Gastrocnemius medialis (tissue), 4 donors: ENCODE measurements around the gene ATIC. TPM values are rescaled to one million over a fixed set of nuclear protein-coding genes. Genes with fewer than 3 reads are reported as not detected.

Experiments
- ATAC-seq, 2 donors: fragments of 150-250 bp; one replicate each; pipeline ENCODE4 v1.9.1; 2016
- DNase-seq, 2 donors: peaks; one replicate each; pipeline ENCODE4 v3.0.0-alpha.2; 2019
- H3K27ac ChIP-seq, 4 donors: fragments of 200-600 bp; sonication (generic); 1 replicate in 1 of 4; 2 replicates in 3 of 4; pipeline ENCODE4 v1.5.1; 2016 to 2018; ENCODE audit warnings: mild to moderate bottlenecking in 2 of 4, moderate library complexity in 1 of 4
- H3K27me3 ChIP-seq, 3 donors: fragments of 200-600 bp; sonication (generic) in 2 of 3; 1 replicate in 1 of 3; 2 replicates in 2 of 3; pipeline versions ENCODE4 v1.5.1 to v1.6.0; 2016 to 2019; ENCODE audit warnings: mild to moderate bottlenecking in 1 of 3, moderate library complexity in 1 of 3
- H3K36me3 ChIP-seq, 2 donors: fragments of 200-600 bp; sonication (generic) in 1 of 2; one replicate each; pipeline ENCODE4 v1.5.1; 2017 to 2018
- H3K4me1 ChIP-seq, 2 donors: fragments of 200-600 bp; sonication (generic) in 1 of 2; one replicate each; pipeline ENCODE4 v1.5.1; 2016 to 2017; ENCODE audit warnings: mild to moderate bottlenecking in 2 of 2
- H3K4me3 ChIP-seq, 4 donors: fragments of 200-600 bp; sonication (generic) in 3 of 4; 1 replicate in 1 of 4; 2 replicates in 3 of 4; pipeline ENCODE4 v1.5.1; 2016 to 2019; ENCODE audit warnings: mild to moderate bottlenecking in 2 of 4
- H3K9me3 ChIP-seq, 3 donors: fragments of 200-600 bp; sonication (generic) in 2 of 3; 1 replicate in 1 of 3; 2 replicates in 2 of 3; pipeline ENCODE4 v1.5.1; 2016 to 2019
- POLR2A ChIP-seq, 2 donors: fragments of 450-650 bp; IDR thresholded peaks; one replicate each; pipeline ENCODE4 v1.6.1; 2017; ENCODE audit warnings: antibody characterized with exemption in 2 of 2, mild to moderate bottlenecking in 2 of 2, moderate library complexity in 2 of 2
- in situ Hi-C, 4 donors: fragments of 200-750 bp; cut with MboI; loops; one replicate each; pipeline versions ENCODE4 v1.15.0 to v1.8.0; 2017; ENCODE audit warnings: low sequenced_read_pairs in 4 of 4
- intact Hi-C: fragments of 100-400 bp; cut with DNase I; formaldehyde crosslinking; loops from one replicate; pipeline ENCODE4 v1.15.1; 2023; ENCODE audit warnings: low total_unique reads
- total RNA-seq, 4 donors: library from RNA; depleted of rRNA; stranded (reverse); fragments of >200 nt; gene quantifications; one replicate each; pipeline versions ENCODE4 v1.1.0 to v1.2.3, GENCODE V29; 2016
- TF ChIP-seq, protein P1 (sequence below), 5 experiments: fragments of 450-650 bp in 3 of 5; fragments of 200-600 bp in 2 of 5; sonication (generic) in 2 of 5; IDR thresholded peaks in 4 of 5; conservative IDR thresholded peaks in 1 of 5; 1 replicate in 4 of 5; 2 replicates in 1 of 5; pipeline ENCODE4 v1.5.1; 2016 to 2019; ENCODE audit warnings: antibody characterized with exemption in 5 of 5, mild to moderate bottlenecking in 3 of 5, moderate library complexity in 3 of 5

ATIC gene
- total RNA-seq, 4 donors from 2014 or later = 16.9 to 46.9 (median 41.8) TPM

DNA sequence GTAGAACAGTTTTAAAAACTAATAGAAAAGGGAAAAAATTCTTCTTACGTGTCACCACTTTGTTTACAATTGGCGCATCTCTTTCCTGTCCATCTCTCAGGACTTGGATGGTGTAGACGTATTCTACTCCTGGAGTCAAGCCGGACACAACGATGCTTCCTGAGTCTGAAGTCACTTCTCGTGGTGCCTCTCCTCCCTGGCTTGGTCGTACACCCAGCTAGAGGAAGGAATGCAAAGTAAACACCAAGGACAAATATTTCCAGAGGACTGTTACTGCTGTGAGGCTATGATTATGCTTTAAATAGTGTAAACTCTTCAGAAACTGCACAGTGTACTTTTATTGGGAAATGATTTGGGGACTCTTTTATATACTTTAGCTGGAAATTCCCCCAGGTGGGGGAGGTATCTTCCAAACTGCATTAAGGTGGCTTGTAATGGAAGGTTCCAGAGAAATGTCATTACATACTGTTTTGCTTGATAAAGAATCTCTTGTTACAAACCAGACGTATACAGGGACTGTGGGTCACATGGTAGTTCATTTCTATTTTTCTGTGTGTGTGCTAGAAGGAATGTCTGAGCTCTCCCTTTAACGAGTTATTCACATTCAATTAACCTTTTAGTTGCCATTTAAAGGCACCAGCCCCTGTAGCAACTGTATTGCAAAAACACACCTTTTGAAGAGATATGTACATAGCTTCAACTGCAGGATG is 85.9 kb downstream of the ATIC start:
- Histone ChIP-seq H3K27me3 (no peaks in the 10 kb centered on the region), H3K4me1 (no peaks in the 10 kb centered on the region), H3K36me3 (no peaks in the 10 kb centered on the region), H3K4me3 (no peak overlapping the region), H3K9me3 (no peaks in the 10 kb centered on the region), H3K27ac (no peak overlapping the region)
- DNase-seq (no peak), ATAC-seq (no peak)
- in situ Hi-C loops (no loop called here), intact Hi-C loops (loop anchor here (5.0 kb wide), 1 partner anchor 40 kb away; the partner anchor contains the start of gene FN1)
- TF ChIP-seq, protein P1, sequence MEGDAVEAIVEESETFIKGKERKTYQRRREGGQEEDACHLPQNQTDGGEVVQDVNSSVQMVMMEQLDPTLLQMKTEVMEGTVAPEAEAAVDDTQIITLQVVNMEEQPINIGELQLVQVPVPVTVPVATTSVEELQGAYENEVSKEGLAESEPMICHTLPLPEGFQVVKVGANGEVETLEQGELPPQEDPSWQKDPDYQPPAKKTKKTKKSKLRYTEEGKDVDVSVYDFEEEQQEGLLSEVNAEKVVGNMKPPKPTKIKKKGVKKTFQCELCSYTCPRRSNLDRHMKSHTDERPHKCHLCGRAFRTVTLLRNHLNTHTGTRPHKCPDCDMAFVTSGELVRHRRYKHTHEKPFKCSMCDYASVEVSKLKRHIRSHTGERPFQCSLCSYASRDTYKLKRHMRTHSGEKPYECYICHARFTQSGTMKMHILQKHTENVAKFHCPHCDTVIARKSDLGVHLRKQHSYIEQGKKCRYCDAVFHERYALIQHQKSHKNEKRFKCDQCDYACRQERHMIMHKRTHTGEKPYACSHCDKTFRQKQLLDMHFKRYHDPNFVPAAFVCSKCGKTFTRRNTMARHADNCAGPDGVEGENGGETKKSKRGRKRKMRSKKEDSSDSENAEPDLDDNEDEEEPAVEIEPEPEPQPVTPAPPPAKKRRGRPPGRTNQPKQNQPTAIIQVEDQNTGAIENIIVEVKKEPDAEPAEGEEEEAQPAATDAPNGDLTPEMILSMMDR (IDR thresholded peaks at IDR 0.05 in 4 of 5, conservative IDR thresholded peaks at IDR 0.05 in 1 of 5) = no peak
- TF ChIP-seq POLR2A (IDR thresholded peaks at IDR 0.05) = no peak

DNA sequence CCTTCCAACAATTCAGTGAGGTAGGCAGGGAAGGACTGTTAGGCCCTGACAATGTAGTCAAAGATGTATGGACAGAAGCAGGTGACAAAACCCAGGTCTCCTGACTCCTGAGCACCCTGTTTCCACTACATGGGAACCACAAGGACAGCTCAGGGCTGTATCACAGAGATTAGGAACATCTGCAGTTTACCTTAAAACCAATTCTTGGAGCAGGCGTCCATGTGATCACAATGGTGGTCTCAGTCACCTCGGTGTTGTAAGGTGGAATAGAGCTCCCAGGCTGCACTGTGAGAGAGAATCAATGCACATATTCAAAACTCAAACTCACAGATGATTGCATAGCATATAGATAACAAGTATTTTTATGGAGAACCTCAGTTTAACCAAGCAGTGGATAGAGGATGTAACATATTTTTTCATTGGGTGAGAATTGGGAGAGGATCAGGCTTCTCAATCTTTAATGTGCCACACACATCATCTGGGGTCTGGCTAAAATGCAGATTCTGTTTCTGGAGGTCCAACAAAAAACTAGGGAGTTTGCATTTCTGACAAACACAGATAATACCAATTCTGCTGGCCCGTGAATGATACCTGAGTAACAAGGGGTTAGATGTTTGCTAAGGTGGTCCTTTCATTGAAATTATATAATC is 87.3 kb downstream of the ATIC start:
- Histone ChIP-seq H3K9me3 (no peaks in the 10 kb centered on the region), H3K27me3 (no peaks in the 10 kb centered on the region), H3K4me1 (no peaks in the 10 kb centered on the region), H3K4me3 (no peak overlapping the region), H3K36me3 (no peaks in the 10 kb centered on the region), H3K27ac (no peak overlapping the region)
- in situ Hi-C loops = no loop called here
- no peak for DNase-seq
- ATAC-seq = no peak
- intact Hi-C loops = loop anchor here (5.0 kb wide), 1 partner anchor 38 kb away; the partner anchor contains the start of gene FN1
- TF ChIP-seq POLR2A (IDR thresholded peaks at IDR 0.05) = no peak

Other genes with a start within 250 kb of the ATIC start
- gene ABCA12, start 173.4 kb upstream of the ATIC start, total RNA-seq = not detected
- gene FN1, start 124.0 kb downstream of the ATIC start, total RNA-seq = 100 to 1,000 TPM in 1 of 4 donors, 10 to 100 TPM in 3; 24.8 to 341 (median 58.6) TPM